ENCODE results near the gene EYS.
"Not testable (repeated sequence)": the region's sequence is repeated elsewhere in the genome, so short reads cannot be mapped to it uniquely, and the experiment has no call there.

Gene EYS

DNA sequence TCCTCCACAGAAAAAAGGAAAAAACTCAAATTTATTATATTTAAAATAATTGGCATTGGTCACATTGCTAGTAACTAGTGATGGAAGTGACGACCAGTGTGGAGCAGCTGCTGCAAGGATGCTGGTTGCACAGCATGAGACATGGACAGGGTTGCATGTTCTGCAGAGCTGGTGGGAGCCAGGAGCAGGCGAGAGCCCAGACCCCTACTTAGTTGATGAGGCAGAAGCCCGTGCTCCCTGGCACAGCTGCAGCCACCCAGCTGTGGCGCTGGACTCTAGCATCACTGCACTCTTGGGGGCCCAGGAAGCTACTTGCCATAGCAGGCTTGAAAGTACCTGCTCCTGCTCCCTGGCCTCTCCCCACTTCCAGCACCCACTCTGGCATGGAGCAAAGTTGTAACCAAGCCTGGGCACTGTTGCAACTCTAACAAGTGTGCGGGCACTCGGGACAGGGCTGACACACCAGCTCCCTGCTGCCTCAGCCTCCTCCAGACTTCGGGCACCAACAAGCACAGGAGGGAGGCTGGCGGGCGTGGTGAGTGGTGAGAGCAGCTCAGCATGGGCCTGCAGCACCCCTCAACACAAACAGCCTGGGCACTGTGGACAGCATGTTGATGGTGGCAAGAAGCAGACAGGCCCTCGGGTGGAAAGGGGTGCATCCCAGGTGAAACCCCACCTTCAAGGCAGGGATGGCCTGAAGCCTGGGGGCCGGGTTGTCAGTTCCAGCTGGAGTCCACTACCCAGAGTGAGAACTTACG, 69.6 kb downstream of the EYS start:
- Histone ChIP-seq H3K36me3 (ENCODE audit: control insufficient read depth, insufficient read depth, low read length) (no peaks in the 10 kb centered on the region), H3K4me3 (ENCODE audit: low read depth, low read length) (no peak overlapping the region), H3K27me3 (ENCODE audit: control insufficient read depth, insufficient read depth, low read length) (no peaks in the 10 kb centered on the region), H2AFZ (no peak overlapping the region), H3K4me1 (no peaks in the 10 kb centered on the region), H3K27ac (no peak overlapping the region), H3K79me2 (no peaks in the 10 kb centered on the region), H3K4me2 (ENCODE audit: low read length) (no peak overlapping the region), H3K9me3 (ENCODE audit: control insufficient read depth, low read length) (no peaks in the 10 kb centered on the region), H3K9ac (no peak overlapping the region)
- TF ChIP-seq, protein P1, sequence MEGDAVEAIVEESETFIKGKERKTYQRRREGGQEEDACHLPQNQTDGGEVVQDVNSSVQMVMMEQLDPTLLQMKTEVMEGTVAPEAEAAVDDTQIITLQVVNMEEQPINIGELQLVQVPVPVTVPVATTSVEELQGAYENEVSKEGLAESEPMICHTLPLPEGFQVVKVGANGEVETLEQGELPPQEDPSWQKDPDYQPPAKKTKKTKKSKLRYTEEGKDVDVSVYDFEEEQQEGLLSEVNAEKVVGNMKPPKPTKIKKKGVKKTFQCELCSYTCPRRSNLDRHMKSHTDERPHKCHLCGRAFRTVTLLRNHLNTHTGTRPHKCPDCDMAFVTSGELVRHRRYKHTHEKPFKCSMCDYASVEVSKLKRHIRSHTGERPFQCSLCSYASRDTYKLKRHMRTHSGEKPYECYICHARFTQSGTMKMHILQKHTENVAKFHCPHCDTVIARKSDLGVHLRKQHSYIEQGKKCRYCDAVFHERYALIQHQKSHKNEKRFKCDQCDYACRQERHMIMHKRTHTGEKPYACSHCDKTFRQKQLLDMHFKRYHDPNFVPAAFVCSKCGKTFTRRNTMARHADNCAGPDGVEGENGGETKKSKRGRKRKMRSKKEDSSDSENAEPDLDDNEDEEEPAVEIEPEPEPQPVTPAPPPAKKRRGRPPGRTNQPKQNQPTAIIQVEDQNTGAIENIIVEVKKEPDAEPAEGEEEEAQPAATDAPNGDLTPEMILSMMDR (IDR thresholded peaks at IDR 0.05): no peak

DNA sequence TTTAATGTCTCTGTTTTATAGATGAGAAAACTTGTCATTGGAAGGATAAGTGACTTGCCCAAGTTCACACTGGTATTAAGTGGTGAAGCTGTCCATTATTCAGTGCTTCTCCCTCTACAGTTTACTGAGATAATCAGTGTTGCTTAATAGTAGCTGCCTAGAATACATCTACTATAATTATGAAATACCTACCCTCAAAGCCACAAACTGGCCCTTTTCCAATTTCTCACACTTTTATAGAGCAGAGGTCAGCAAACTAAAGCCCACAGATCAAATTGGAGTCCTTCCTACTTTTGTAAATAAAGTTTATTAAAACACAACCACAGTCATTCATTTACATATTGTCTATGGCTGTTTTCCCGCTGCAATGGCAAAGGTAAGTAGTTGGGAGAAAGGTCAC, 73.5 kb downstream of the EYS start:
- Histone ChIP-seq H3K27me3 (ENCODE audit: control insufficient read depth, insufficient read depth, low read length) (no peaks in the 10 kb centered on the region), H3K27ac (no peak overlapping the region), H3K36me3 (ENCODE audit: control insufficient read depth, insufficient read depth, low read length) (no peaks in the 10 kb centered on the region), H3K79me2 (no peaks in the 10 kb centered on the region), H3K9me3 (ENCODE audit: control insufficient read depth, low read length) (no peaks in the 10 kb centered on the region), H3K4me2 (ENCODE audit: low read length) (no peak overlapping the region), H3K4me1 (no peaks in the 10 kb centered on the region), H3K4me3 (ENCODE audit: low read depth, low read length) (no peak overlapping the region), H2AFZ (no peak overlapping the region), H3K9ac (no peak overlapping the region)
- TF ChIP-seq, protein P1 (IDR thresholded peaks at IDR 0.05): no peak

DNA sequence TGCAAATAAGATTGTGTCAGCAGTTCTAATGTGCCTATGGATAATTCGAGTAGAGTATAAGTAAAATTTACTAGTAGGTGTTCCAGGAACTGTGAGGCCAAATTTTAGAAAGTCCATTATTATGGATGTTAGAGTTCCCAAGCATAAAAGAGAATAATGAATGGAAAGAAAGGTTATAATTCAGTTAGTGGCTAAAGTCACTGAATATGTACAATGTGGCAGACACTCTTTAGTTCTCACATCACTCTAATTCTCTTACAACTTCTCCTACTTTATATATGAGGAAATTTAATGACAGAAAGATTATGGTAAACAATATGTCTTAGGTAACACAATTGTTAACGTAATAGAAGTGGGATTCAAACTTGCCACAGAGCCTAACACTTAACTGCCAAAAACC, 75.3 kb downstream of the EYS start:
- Histone ChIP-seq H3K9ac (no peak overlapping the region), H3K36me3 (ENCODE audit: control insufficient read depth, insufficient read depth, low read length) (no peaks in the 10 kb centered on the region), H3K27me3 (ENCODE audit: control insufficient read depth, insufficient read depth, low read length) (no peaks in the 10 kb centered on the region), H3K4me2 (ENCODE audit: low read length) (no peak overlapping the region), H3K27ac (no peak overlapping the region), H3K4me1 (no peaks in the 10 kb centered on the region), H2AFZ (no peak overlapping the region), H3K79me2 (no peaks in the 10 kb centered on the region), H3K4me3 (ENCODE audit: low read depth, low read length) (no peak overlapping the region), H3K9me3 (ENCODE audit: control insufficient read depth, low read length) (no peaks in the 10 kb centered on the region)
- TF ChIP-seq, protein P1 (IDR thresholded peaks at IDR 0.05): no peak

DNA sequence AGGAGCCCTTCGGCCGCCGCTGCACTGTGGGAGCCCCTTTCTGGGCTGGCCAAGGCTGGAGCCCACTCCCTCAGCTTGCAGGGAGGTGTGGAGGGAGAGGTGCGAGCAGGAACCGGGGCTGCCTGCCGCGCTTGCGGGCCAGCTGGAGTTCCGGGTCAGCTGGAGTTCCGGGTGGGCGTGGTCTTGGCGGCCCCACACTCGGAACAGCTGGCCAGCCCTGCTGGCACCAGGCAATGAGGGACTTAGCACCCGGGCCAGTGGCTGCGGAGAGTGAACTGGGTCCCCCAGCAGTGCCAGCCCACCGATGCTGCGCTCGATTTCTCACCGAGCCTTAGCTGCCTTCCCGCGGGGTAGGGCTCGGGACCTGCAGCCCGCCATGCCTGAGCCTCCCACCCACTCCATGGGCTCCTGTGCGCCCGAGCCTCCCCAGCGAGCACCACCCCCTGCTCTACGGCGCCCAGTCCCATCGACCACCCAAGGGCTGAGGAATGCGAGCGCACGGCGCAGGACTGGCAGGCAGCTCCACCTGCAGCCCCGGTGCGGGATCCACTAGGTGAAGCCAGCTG, 79.5 kb downstream of the EYS start:
- not testable (repeated sequence) for H3K4me3 ChIP-seq (ENCODE audit: low read depth, low read length); H3K36me3 ChIP-seq (ENCODE audit: control insufficient read depth, insufficient read depth, low read length); H3K9ac ChIP-seq; H3K27ac ChIP-seq; H3K9me3 ChIP-seq (ENCODE audit: control insufficient read depth, low read length); H2AFZ ChIP-seq; H3K4me2 ChIP-seq (ENCODE audit: low read length); H3K79me2 ChIP-seq; H3K4me1 ChIP-seq; H3K27me3 ChIP-seq (ENCODE audit: control insufficient read depth, insufficient read depth, low read length)

DNA sequence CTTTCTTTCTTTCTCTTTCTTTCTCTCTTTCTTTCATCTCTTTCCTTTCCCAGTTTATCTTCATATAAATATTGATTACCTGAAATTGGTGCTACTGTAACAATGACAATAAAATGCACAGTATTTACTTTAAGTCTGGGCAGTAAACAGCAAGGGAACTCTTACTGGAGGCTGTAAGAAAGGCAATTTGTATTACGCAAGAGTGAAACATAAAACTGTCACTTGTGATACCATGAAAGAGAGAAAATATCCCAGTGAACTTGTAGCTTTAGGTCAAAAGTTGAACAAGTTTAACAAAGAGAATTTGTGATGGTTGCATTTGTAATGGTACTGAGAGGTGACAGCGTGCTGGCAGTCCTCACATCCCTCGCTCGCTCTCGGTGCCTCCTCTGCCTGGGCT, 80.0 kb downstream of the EYS start:
- TF ChIP-seq, protein P1 (IDR thresholded peaks at IDR 0.05): no peak
- no peaks in the 10 kb centered on the region for H3K4me1 ChIP-seq
- H3K27ac ChIP-seq: no peak overlapping the region
- no peaks in the 10 kb centered on the region for H3K79me2 ChIP-seq
- no peaks in the 10 kb centered on the region for H3K27me3 ChIP-seq (ENCODE audit: control insufficient read depth, insufficient read depth, low read length)
- H2AFZ ChIP-seq: no peak overlapping the region
- no peaks in the 10 kb centered on the region for H3K36me3 ChIP-seq (ENCODE audit: control insufficient read depth, insufficient read depth, low read length)
- no peak overlapping the region for H3K4me3 ChIP-seq (ENCODE audit: low read depth, low read length)
- no peak overlapping the region for H3K4me2 ChIP-seq (ENCODE audit: low read length)
- no peak overlapping the region for H3K9ac ChIP-seq
- no peaks in the 10 kb centered on the region for H3K9me3 ChIP-seq (ENCODE audit: control insufficient read depth, low read length)

Measured in parathyroid adenoma (tissue), 2 donors.